Keratinocyte (primary cell): Measurements from ENCODE around the gene OR2L5. TPM values are rescaled to one million over a fixed set of nuclear protein-coding genes. Genes with fewer than 3 reads are reported as not detected.

ENCODE experiments used
- DNase-seq: peaks from one replicate; pipeline ENCODE4 v3.0.0-alpha.2; 2011; ENCODE audit warnings: low read depth, missing footprints, low spot score
- FAIRE-seq: peaks from 2 replicates; lab custom pipeline; 2011; peaks lifted over from hg19 to GRCh38; lab: Jason Lieb, UNC
- H2AFZ ChIP-seq: 2 replicates; pipeline ENCODE4 v1.6.0; 2012; ENCODE audit warnings: low read length, control low read depth, inconsistent platforms; ENCODE audit not compliant: control insufficient read depth
- H3K27ac ChIP-seq: 2 replicates; pipeline ENCODE4 v1.5.1; 2011; ENCODE audit warnings: low read length; ENCODE audit not compliant: control insufficient read depth, insufficient read depth
- H3K27me3 ChIP-seq: 3 replicates; pipeline ENCODE4 v1.6.0; 2011; ENCODE audit warnings: low read length; ENCODE audit not compliant: control insufficient read depth, insufficient read depth; ENCODE audit errors: extremely low read depth
- H3K36me3 ChIP-seq, 2 experiments: 2 replicates in 1 of 2; 3 replicates in 1 of 2; pipeline ENCODE4 v1.5.1; 2011; ENCODE audit warnings: low read length in 2 of 2, mild to moderate bottlenecking in 1 of 2; ENCODE audit not compliant: control insufficient read depth in 2 of 2, insufficient read depth in 2 of 2; ENCODE audit errors: extremely low read depth in 1 of 2
- H3K4me1 ChIP-seq: 3 replicates; pipeline ENCODE4 v1.5.1; 2011; ENCODE audit warnings: low read length; ENCODE audit not compliant: control insufficient read depth, insufficient read depth; ENCODE audit errors: extremely low read depth
- H3K4me2 ChIP-seq: 3 replicates; pipeline ENCODE4 v1.6.0; 2011; ENCODE audit warnings: low read depth, low read length; ENCODE audit not compliant: control insufficient read depth, insufficient read depth; ENCODE audit errors: extremely low read depth
- H3K4me3 ChIP-seq, 3 experiments: fragments of 200-600 bp in 1 of 3; sonication (generic) in 1 of 3; 2 replicates in 2 of 3; 3 replicates in 1 of 3; pipeline ENCODE4 v1.5.1; 2011 to 2016; ENCODE audit warnings: low read length in 3 of 3, mild to moderate bottlenecking in 3 of 3, control low read depth in 2 of 3, inconsistent platforms in 1 of 3, low read depth in 1 of 3, mixed read lengths in 1 of 3, mixed run types in 1 of 3, moderate library complexity in 1 of 3; ENCODE audit not compliant: control insufficient read depth in 2 of 3, insufficient read depth in 2 of 3; ENCODE audit errors: extremely low read depth in 1 of 3
- H3K79me2 ChIP-seq: 2 replicates; pipeline ENCODE4 v1.6.0; 2012; ENCODE audit warnings: low read length; ENCODE audit not compliant: control insufficient read depth, insufficient read depth
- H3K9ac ChIP-seq: 3 replicates; pipeline ENCODE4 v1.6.0; 2011; ENCODE audit warnings: low read length; ENCODE audit not compliant: control insufficient read depth, insufficient read depth; ENCODE audit errors: extremely low read depth
- H3K9me1 ChIP-seq: 3 replicates; pipeline ENCODE4 v1.6.0; 2011; ENCODE audit warnings: low read length; ENCODE audit not compliant: control insufficient read depth, insufficient read depth; ENCODE audit errors: extremely low read depth
- H3K9me3 ChIP-seq: 2 replicates; pipeline ENCODE4 v1.5.1; 2012; ENCODE audit warnings: low read depth, low read length; ENCODE audit not compliant: control insufficient read depth
- H4K20me1 ChIP-seq: 3 replicates; pipeline ENCODE4 v1.6.0; 2011; ENCODE audit warnings: low read length; ENCODE audit not compliant: control insufficient read depth, insufficient read depth; ENCODE audit errors: extremely low read depth
- CTCF ChIP-seq, 3 experiments: IDR thresholded peaks in 1 of 3; conservative IDR thresholded peaks in 1 of 3; optimal IDR thresholded peaks in 1 of 3; 2 replicates in 2 of 3; 3 replicates in 1 of 3; pipeline versions ENCODE3 to v1.5.1; 2011; ENCODE audit warnings: low read length in 3 of 3, mild to moderate bottlenecking in 3 of 3, moderate library complexity in 2 of 3, control low read depth in 1 of 3, inconsistent platforms in 1 of 3; ENCODE audit not compliant: insufficient read depth in 2 of 3; ENCODE audit errors: extremely low read depth in 1 of 3
- EZH2 ChIP-seq: IDR thresholded peaks from one replicate; pipeline ENCODE4 v1.6.1; 2012; ENCODE audit warnings: inconsistent platforms, mild to moderate bottlenecking, low read length, moderate library complexity
- dilution Hi-C: fragments of 300-500 bp; cut with MboI; formaldehyde crosslinking; loops from one replicate; pipeline ENCODE4 v1.7.0; 2020; ENCODE audit warnings: low sequenced_read_pairs; ENCODE audit not compliant: extremely low pct_ligation_motif_present
- polyA minus RNA-seq, 3 experiments: library from RNA; depleted of rRNA, polyadenylated mRNA; stranded (reverse); fragments of >200 nt; gene quantifications; 1 replicate in 1 of 3; 2 replicates in 1 of 3; 3 replicates in 1 of 3; pipeline ENCODE4 v1.2.3, GENCODE V29; 2011
- polyA plus RNA-seq, 5 experiments: library from polyadenylated mRNA; depleted of rRNA in 3 of 5; stranded (reverse) in 3 of 5; stranded (forward) in 1 of 5; unstranded in 1 of 5; fragments of >200 nt; gene quantifications; 1 replicate in 1 of 5; 2 replicates in 3 of 5; 3 replicates in 1 of 5; pipeline versions ENCODE4 v1.2.1 to v1.2.3, GENCODE V29; 2011 to 2012; ENCODE audit warnings: missing spikeins in 2 of 5, low read depth in 1 of 5, low replicate concordance in 1 of 5

The OR2L5 gene
- polyA plus RNA-seq (not detected in 3 replicates), polyA minus RNA-seq (0.20 TPM in 1 of 3 replicates, not detected in the others)
- not detected for polyA plus RNA-seq (2011; ENCODE audit: low read depth)
- not detected in 2 replicates for polyA plus RNA-seq (2011; cell fraction: cytosol; rRNA removed)
- not detected in 2 replicates for polyA plus RNA-seq (2011; cell fraction: nucleus; rRNA removed)
- not detected in 2 replicates for polyA plus RNA-seq (2012; ENCODE audit: low replicate concordance)
- not detected for polyA minus RNA-seq (2011; cell fraction: cytosol; rRNA and poly(A)+ RNA removed)
- polyA minus RNA-seq (2011; cell fraction: nucleus; rRNA and poly(A)+ RNA removed): 0.31 TPM in 1 of 2 replicates, not detected in the other

- DNase-seq (no peak), FAIRE-seq (no peak)
- H3K36me3 ChIP-seq: no peaks in the 10 kb centered on the region
- H3K9me3 ChIP-seq: no peaks in the 10 kb centered on the region
- no peaks in the 10 kb centered on the region for H3K4me1 ChIP-seq
- no peaks in the 10 kb centered on the region for H3K9me1 ChIP-seq
- dilution Hi-C loops: no loop called here
- TF ChIP-seq EZH2 (no peak), CTCF (optimal IDR thresholded peaks at IDR 0.05 in 1 of 3, IDR thresholded peaks at IDR 0.05 in 1 of 3, conservative IDR thresholded peaks at IDR 0.05 in 1 of 3; ENCODE audit: extremely low read depth in 1 of 3, insufficient read depth in 2 of 3, low read length in 3 of 3) (no peak)
- no peaks in the 10 kb centered on the region for H4K20me1 ChIP-seq
- no peak within 1 kb of the TSS for H3K4me2 ChIP-seq
- no peaks in the 10 kb centered on the region for H3K79me2 ChIP-seq
- H3K4me3 ChIP-seq: no peak within 1 kb of the TSS
- no peaks in the 10 kb centered on the region for H3K27me3 ChIP-seq
- H3K27ac ChIP-seq: no peak within 1 kb of the TSS
- no peak within 1 kb of the TSS for H2AFZ ChIP-seq
- no peak within 1 kb of the TSS for H3K9ac ChIP-seq
Observed at GRCh38 chr1:248013229-248013710, at the start of gene OR2L5. OR2L5 (plus strand) TSS chr1:248013660; CDS start chr1:248021948, 8,288 bp downstream.

- no peak for FAIRE-seq
Observed at GRCh38 chr1:247964933-247965332, 48.5 kb upstream of the OR2L5 start, which contains the start of gene OR2AK2. OR2AK2 (plus strand) TSS chr1:247965233; CDS start chr1:247965377, 144 bp downstream.

More at GRCh38 chr1:247964933-247965332, 48.5 kb upstream of the OR2L5 start, which contains the start of gene OR2AK2:
- no peaks in the 10 kb centered on the region for H3K79me2 ChIP-seq
- no peaks in the 10 kb centered on the region for H3K27me3 ChIP-seq
- no peaks in the 10 kb centered on the region for H3K36me3 ChIP-seq
- H3K27ac ChIP-seq: no peak within 1 kb of the TSS
- DNase-seq: no peak
- dilution Hi-C loops: no loop called here
- H3K9me3 ChIP-seq: no peaks in the 10 kb centered on the region
- H3K4me1 ChIP-seq: peaks cover 5% of the 10 kb centered on the region
- H2AFZ ChIP-seq: no peak within 1 kb of the TSS
- H3K4me2 ChIP-seq: no peak within 1 kb of the TSS
- H3K4me3 ChIP-seq: no peak within 1 kb of the TSS
- no peaks in the 10 kb centered on the region for H3K9me1 ChIP-seq
- no peak within 1 kb of the TSS for H3K9ac ChIP-seq
- TF ChIP-seq CTCF (optimal IDR thresholded peaks at IDR 0.05 in 1 of 3, IDR thresholded peaks at IDR 0.05 in 1 of 3, conservative IDR thresholded peaks at IDR 0.05 in 1 of 3; ENCODE audit: extremely low read depth in 1 of 3, insufficient read depth in 2 of 3, low read length in 3 of 3) (no peak), EZH2 (no peak)
- H4K20me1 ChIP-seq: no peaks in the 10 kb centered on the region
